ENCODE data around the gene TMEM130. TPM values are rescaled to one million over a fixed set of nuclear protein-coding genes. Genes with fewer than 3 reads are reported as not detected.
A peak's percentile ranks its signal among the peaks of the same experiment; 100 is the strongest.

The TMEM130 gene, protein sequence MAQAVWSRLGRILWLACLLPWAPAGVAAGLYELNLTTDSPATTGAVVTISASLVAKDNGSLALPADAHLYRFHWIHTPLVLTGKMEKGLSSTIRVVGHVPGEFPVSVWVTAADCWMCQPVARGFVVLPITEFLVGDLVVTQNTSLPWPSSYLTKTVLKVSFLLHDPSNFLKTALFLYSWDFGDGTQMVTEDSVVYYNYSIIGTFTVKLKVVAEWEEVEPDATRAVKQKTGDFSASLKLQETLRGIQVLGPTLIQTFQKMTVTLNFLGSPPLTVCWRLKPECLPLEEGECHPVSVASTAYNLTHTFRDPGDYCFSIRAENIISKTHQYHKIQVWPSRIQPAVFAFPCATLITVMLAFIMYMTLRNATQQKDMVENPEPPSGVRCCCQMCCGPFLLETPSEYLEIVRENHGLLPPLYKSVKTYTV
- total RNA-seq: not detected

GRCh38 chr7:98869597-98870120 lies at the start of gene TMEM130:
Gene TMEM130, minus strand, starts transcription at chr7:98870014. Its CDS starts 153 bp downstream, at chr7:98869861.
- peaks cover 3% of the 10 kb centered on the region for H3K4me1 Mint-ChIP-seq
- H3K4me3 Mint-ChIP-seq: peak within 1 kb of the TSS; percentile 81
- POLR2A ChIA-PET: interaction anchor here (0.7 kb wide), 1 partner anchor 10 kb away, joined by 3 read pairs; no protein-coding TSS in a partner anchor
- H3K27me3 Mint-ChIP-seq: peaks cover 29% of the 10 kb centered on the region
- H3K36me3 Mint-ChIP-seq: no peaks in the 10 kb centered on the region
- ATAC-seq (ENCODE audit: low read depth) (peak; percentile 13), DNase-seq (peak; percentile 44)
- no peaks in the 10 kb centered on the region for H3K9me3 Mint-ChIP-seq
- H3K27ac Mint-ChIP-seq: no peak within 1 kb of the TSS

- Mint-ChIP-seq H3K4me1 (no peaks in the 10 kb centered on the region), H3K27ac (no peak overlapping the region)
Observed at GRCh38 chr7:98917331-98917730, 47.5 kb upstream of the TMEM130 start.

DNA sequence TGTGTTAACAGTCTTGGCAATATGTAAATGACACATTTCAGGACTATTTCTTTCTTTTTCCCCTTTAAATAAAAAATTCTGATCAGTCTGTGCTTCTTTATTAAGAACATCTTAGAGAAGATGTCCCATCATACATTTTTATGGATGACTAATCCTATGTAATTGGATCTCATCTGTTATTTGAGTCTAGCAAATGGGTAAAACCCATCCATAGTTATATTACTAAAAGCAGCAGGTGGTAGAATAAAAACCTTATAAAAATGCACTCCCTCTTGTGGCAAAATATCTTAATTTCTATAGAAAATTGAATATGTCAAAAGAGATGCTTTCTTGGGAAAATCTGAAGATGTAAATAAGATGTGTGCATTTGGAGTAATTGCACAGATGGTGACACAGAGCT lies 43.8 kb upstream of the TMEM130 start:
- H3K36me3 Mint-ChIP-seq: peaks cover 23% of the 10 kb centered on the region

More at GRCh38 chr7:98917331-98917730, 47.5 kb upstream of the TMEM130 start:
- no peaks in the 10 kb centered on the region for H3K9me3 Mint-ChIP-seq
- peaks cover 19% of the 10 kb centered on the region for H3K36me3 Mint-ChIP-seq
- POLR2A ChIA-PET: interaction anchor here (0.7 kb wide), 1 partner anchor 582 kb away, joined by 4 read pairs; no protein-coding TSS in a partner anchor
- no peak overlapping the region for H3K4me3 Mint-ChIP-seq
- DNase-seq (no peak), ATAC-seq (ENCODE audit: low read depth) (no peak)
- no peaks in the 10 kb centered on the region for H3K27me3 Mint-ChIP-seq

DNA sequence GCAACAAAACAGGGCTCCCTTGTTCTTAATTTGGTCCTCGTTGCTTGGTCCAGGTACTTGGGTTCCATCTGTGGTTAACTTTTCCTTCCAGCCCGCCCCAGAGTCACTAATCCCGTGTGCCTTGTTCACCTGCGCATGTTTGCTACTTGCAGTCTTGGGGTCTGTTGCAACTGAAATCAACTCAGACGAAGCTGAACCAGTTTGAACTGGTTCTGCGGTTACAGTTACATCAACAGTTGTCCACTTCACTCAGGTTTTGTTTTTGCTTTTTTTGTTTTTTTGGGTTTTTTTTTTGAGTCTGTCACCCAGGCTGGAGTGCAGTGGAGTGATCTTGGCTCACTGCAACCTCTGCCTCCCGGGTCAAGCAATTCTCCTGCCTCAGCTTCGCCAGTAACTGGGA lies 43.2 kb upstream of the TMEM130 start:
- H3K27ac Mint-ChIP-seq: no peak overlapping the region
- no peak for ATAC-seq (ENCODE audit: low read depth)
- H3K9me3 Mint-ChIP-seq: no peaks in the 10 kb centered on the region
- H3K4me3 Mint-ChIP-seq: no peak overlapping the region
- H3K27me3 Mint-ChIP-seq: no peaks in the 10 kb centered on the region
- no peaks in the 10 kb centered on the region for H3K4me1 Mint-ChIP-seq
- POLR2A ChIA-PET: no interaction called here
- peaks cover 21% of the 10 kb centered on the region for H3K36me3 Mint-ChIP-seq
- no peak for DNase-seq

More for the DNA sequence above, 43.8 kb upstream of the TMEM130 start:
- no peaks in the 10 kb centered on the region for H3K27me3 Mint-ChIP-seq
- DNase-seq: no peak
- no peak overlapping the region for H3K27ac Mint-ChIP-seq
- no peak overlapping the region for H3K4me3 Mint-ChIP-seq
- POLR2A ChIA-PET: no interaction called here
- H3K4me1 Mint-ChIP-seq: no peaks in the 10 kb centered on the region
- ATAC-seq (ENCODE audit: low read depth): no peak
- no peaks in the 10 kb centered on the region for H3K9me3 Mint-ChIP-seq

DNA sequence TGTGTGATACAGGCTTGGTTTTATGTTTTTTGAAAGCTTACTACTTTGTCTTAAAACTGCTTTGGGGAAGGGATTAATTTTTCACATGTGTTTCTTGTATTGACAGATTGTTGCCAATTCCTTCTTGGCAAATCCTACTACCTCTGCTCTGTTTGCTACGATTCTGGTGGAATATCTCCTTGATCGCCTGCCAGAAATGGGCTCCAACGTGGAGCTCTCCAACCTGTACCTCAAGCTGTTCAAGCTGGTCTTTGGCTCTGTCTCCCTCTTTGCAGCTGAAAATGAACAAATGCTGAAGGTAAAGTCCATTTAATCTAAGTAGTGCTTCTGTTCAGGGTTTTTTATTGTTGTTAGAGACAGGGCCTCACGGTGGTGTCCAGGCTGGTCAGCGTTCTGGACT lies 42.1 kb upstream of the TMEM130 start:
- Mint-ChIP-seq H3K36me3 (peaks cover 18% of the 10 kb centered on the region), H3K27ac (no peak overlapping the region), H3K4me3 (no peak overlapping the region), H3K4me1 (no peaks in the 10 kb centered on the region), H3K9me3 (no peaks in the 10 kb centered on the region), H3K27me3 (no peaks in the 10 kb centered on the region)
- no peak for ATAC-seq (ENCODE audit: low read depth)
- no peak for DNase-seq
- POLR2A ChIA-PET: no interaction called here

GRCh38 chr7:98910427-98910826 lies 40.6 kb upstream of the TMEM130 start:
- no peak for ATAC-seq (ENCODE audit: low read depth)
- H3K4me3 Mint-ChIP-seq: no peak overlapping the region

GRCh38 chr7:98909487-98909886 lies 39.7 kb upstream of the TMEM130 start:
- H3K4me1 Mint-ChIP-seq: no peaks in the 10 kb centered on the region
- no peak overlapping the region for H3K4me3 Mint-ChIP-seq
- POLR2A ChIA-PET: interaction anchor here (0.7 kb wide), 1 partner anchor 122 kb away, joined by 8 read pairs; no protein-coding TSS in a partner anchor
- no peak for ATAC-seq (ENCODE audit: low read depth)
- H3K9me3 Mint-ChIP-seq: no peaks in the 10 kb centered on the region
- H3K27ac Mint-ChIP-seq: no peak overlapping the region
- no peak for DNase-seq
- no peaks in the 10 kb centered on the region for H3K27me3 Mint-ChIP-seq
- H3K36me3 Mint-ChIP-seq: peaks cover 26% of the 10 kb centered on the region

More at GRCh38 chr7:98910427-98910826, 40.6 kb upstream of the TMEM130 start:
- POLR2A ChIA-PET: no interaction called here
- Mint-ChIP-seq H3K9me3 (no peaks in the 10 kb centered on the region), H3K27ac (no peak overlapping the region), H3K27me3 (no peaks in the 10 kb centered on the region), H3K4me1 (no peaks in the 10 kb centered on the region), H3K36me3 (peaks cover 17% of the 10 kb centered on the region)
- no peak for DNase-seq

- ATAC-seq (ENCODE audit: low read depth) (no peak), DNase-seq (no peak)
- no peaks in the 10 kb centered on the region for H3K27me3 Mint-ChIP-seq
- POLR2A ChIA-PET: interaction anchor here (0.5 to 0.7 kb wide), 3 partner anchors 123 to 442 kb away, joined by 3 to 8 read pairs (median 5); no protein-coding TSS in a partner anchor
- no peak overlapping the region for H3K27ac Mint-ChIP-seq
- no peak overlapping the region for H3K4me3 Mint-ChIP-seq
- H3K9me3 Mint-ChIP-seq: no peaks in the 10 kb centered on the region
- H3K36me3 Mint-ChIP-seq: peaks cover 30% of the 10 kb centered on the region
- no peaks in the 10 kb centered on the region for H3K4me1 Mint-ChIP-seq
Observed at GRCh38 chr7:98908585-98908984, 38.8 kb upstream of the TMEM130 start.

GRCh38 chr7:98907570-98907969 lies 37.8 kb upstream of the TMEM130 start:
- ATAC-seq (ENCODE audit: low read depth): no peak
- Mint-ChIP-seq H3K4me1 (no peaks in the 10 kb centered on the region), H3K27me3 (no peaks in the 10 kb centered on the region), H3K27ac (no peak overlapping the region), H3K4me3 (no peak overlapping the region), H3K36me3 (peaks cover 30% of the 10 kb centered on the region), H3K9me3 (no peaks in the 10 kb centered on the region)
- POLR2A ChIA-PET: no interaction called here
- DNase-seq: no peak

DNA sequence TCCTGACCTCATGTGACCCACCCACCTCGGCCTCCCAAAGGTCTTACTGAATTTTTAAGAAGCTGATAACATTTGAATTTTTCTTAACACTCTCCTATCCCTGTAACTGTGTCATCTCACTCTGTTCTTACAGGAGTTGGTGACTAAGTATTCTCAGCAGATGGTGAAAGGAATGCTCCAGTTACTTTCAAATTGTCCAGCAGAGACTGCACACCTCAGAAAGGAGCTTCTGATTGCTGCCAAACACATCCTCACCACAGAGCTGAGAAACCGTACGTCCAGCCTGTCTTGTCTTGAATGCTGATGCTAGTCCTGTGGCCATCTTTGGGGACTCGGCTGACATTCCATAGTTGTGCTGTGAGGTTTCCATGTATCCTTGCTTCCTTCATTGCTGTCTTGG lies 33.4 kb upstream of the TMEM130 start:
- POLR2A ChIA-PET: interaction anchor here (1.1 to 1.3 kb wide), 2 partner anchors 13 to 25 kb away, joined by 4 read pairs; partner anchors contain the start of gene TRRAP
- no peak overlapping the region for H3K27ac Mint-ChIP-seq
- ATAC-seq (ENCODE audit: low read depth) (no peak), DNase-seq (no peak)
- no peaks in the 10 kb centered on the region for H3K4me1 Mint-ChIP-seq
- H3K9me3 Mint-ChIP-seq: no peaks in the 10 kb centered on the region
- H3K36me3 Mint-ChIP-seq: peaks cover 40% of the 10 kb centered on the region
- H3K27me3 Mint-ChIP-seq: no peaks in the 10 kb centered on the region
- H3K4me3 Mint-ChIP-seq: no peak overlapping the region

DNA sequence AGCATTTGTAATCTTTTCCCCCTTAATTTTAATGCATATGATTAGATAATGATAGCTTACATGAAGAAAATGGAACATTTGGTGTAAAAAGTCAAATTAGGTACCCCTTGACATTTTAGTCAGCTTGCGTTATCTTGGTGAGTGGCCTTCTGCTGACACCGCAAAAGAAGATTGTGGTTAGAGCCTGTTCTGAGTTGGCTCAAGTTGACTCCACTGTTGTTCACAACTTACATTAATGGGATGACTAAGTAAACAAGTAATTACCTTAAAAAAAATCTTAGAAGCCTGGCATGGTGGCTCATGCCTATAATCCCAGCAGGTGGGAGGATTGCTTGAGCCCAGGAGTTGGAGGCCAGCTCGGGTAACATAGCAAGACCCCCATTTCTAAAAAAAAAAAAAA lies 32.7 kb upstream of the TMEM130 start:
- POLR2A ChIA-PET: interaction anchor here (1.1 to 1.3 kb wide), 2 partner anchors 12 to 24 kb away, joined by 4 read pairs; partner anchors contain the start of gene TRRAP
- Mint-ChIP-seq H3K36me3 (peaks cover 41% of the 10 kb centered on the region), H3K27me3 (no peaks in the 10 kb centered on the region)

DNA sequence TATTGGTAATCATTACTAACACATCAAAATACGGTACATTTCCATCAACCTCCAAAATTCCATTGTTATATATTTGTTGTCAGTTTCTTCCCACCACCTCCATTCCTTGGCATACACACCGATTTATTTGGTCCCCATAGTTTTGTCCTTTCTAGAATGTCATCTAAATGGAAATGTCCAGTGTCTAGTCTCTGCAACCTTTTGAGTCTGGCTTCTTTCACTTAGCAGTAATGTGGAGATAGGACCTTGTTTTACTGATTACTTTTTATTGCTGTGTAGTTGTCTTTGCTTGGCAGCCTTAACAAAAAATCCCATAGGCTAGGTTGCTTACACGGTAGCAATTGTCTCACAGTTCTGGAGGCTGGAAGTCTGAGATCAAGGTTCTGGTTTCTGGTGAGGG lies 31.0 kb upstream of the TMEM130 start:
- POLR2A ChIA-PET: interaction anchor here (1.6 kb wide), 1 partner anchor 10 kb away, joined by 4 read pairs; no protein-coding TSS in a partner anchor
- ATAC-seq (ENCODE audit: low read depth) (no peak), DNase-seq (no peak)
- no peak overlapping the region for H3K4me3 Mint-ChIP-seq
- H3K27me3 Mint-ChIP-seq: no peaks in the 10 kb centered on the region
- H3K9me3 Mint-ChIP-seq: no peaks in the 10 kb centered on the region
- H3K27ac Mint-ChIP-seq: peak overlapping the region; percentile 2
- peaks cover 41% of the 10 kb centered on the region for H3K36me3 Mint-ChIP-seq
- no peaks in the 10 kb centered on the region for H3K4me1 Mint-ChIP-seq

More for the DNA sequence above, 32.7 kb upstream of the TMEM130 start:
- no peak for DNase-seq
- no peak overlapping the region for H3K27ac Mint-ChIP-seq
- no peak for ATAC-seq (ENCODE audit: low read depth)
- H3K4me1 Mint-ChIP-seq: no peaks in the 10 kb centered on the region
- no peak overlapping the region for H3K4me3 Mint-ChIP-seq
- H3K9me3 Mint-ChIP-seq: no peaks in the 10 kb centered on the region

DNA sequence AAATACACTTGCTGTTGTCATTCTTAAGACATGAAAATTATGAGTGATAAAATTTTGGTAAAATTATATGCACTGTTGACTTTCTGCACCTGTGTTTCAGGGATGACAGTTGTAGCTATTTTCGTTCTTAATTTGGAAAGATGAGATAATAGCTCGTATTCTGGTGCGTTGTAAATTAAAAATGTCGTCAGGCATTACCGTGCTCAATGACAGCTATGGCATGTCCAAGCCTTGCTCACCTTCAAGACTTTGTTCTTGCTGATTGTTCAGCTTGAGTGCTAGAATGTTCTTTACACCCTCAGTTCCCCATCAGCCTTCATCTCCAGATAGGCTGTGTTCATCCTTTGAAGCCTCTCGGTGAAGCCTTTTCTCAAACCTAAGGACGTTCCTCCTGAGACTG lies 30.0 kb upstream of the TMEM130 start:
- no peak overlapping the region for H3K27ac Mint-ChIP-seq
- peaks cover 39% of the 10 kb centered on the region for H3K36me3 Mint-ChIP-seq

More for the DNA sequence above, 30.0 kb upstream of the TMEM130 start:
- no peak for ATAC-seq (ENCODE audit: low read depth)
- Mint-ChIP-seq H3K4me1 (peaks cover 3% of the 10 kb centered on the region), H3K27me3 (no peaks in the 10 kb centered on the region), H3K4me3 (no peak overlapping the region), H3K9me3 (no peaks in the 10 kb centered on the region)
- POLR2A ChIA-PET: interaction anchor here (1.6 kb wide), 1 partner anchor 9 kb away, joined by 4 read pairs; no protein-coding TSS in a partner anchor
- no peak for DNase-seq
